Activated B cell treated with CpG ODN at 0.5 μM for 24 hours (primary cell): Measurements from ENCODE around the gene CHCHD6. TPM values are rescaled to one million over a fixed set of nuclear protein-coding genes. Genes with fewer than 3 reads are reported as not detected.

ENCODE experiments used
- ATAC-seq: fragments of 200-7000 bp; cut with Tn5 transposase; one replicate; pipeline ENCODE4 v1.10.0; 2021; ENCODE audit warnings: low read depth, mild to moderate bottlenecking, moderate library complexity
- CTCF ChIA-PET: fragments of 350-600 bp; sonication (Branson Sonifier 250); formaldehyde crosslinking; loops from one replicate; lab custom pipeline; 2021; ENCODE audit warnings: antibody characterized with exemption; lab: Charles Lee
- POLR2A ChIA-PET: fragments of 350-600 bp; sonication (Branson Sonifier 250); formaldehyde crosslinking; loops from one replicate; lab custom pipeline; 2021; ENCODE audit warnings: antibody characterized with exemption; lab: Charles Lee
- DNase-seq: peaks from one replicate; pipeline ENCODE4 v3.0.0; 2022
- H3K27ac Mint-ChIP-seq: one replicate; pipeline ENCODE4 v1.8.0; 2020; ENCODE audit warnings: mixed read lengths
- H3K27me3 Mint-ChIP-seq: one replicate; pipeline ENCODE4 v1.8.0; 2021; ENCODE audit warnings: mixed read lengths
- H3K36me3 Mint-ChIP-seq: one replicate; pipeline ENCODE4 v1.8.0; 2021; ENCODE audit warnings: low read depth, mixed read lengths
- H3K4me1 Mint-ChIP-seq: one replicate; pipeline ENCODE4 v1.8.0; 2021; ENCODE audit warnings: mixed read lengths
- H3K4me3 Mint-ChIP-seq: one replicate; pipeline ENCODE4 v1.8.0; 2020; ENCODE audit warnings: mild to moderate bottlenecking, mixed read lengths
- H3K9me3 Mint-ChIP-seq: one replicate; pipeline ENCODE4 v1.8.0; 2020; ENCODE audit warnings: mixed read lengths
- intact Hi-C: fragments of 100-400 bp; cut with micrococcal nuclease; formaldehyde crosslinking; loops from one replicate; pipeline ENCODE4 v1.15.1; 2024
- total RNA-seq: library from RNA; stranded (reverse); gene quantifications from 2 replicates; pipeline ENCODE4 v1.2.3, GENCODE V29; 2022
- TF ChIP-seq, protein P1 (sequence below): fragments of 200-600 bp; IDR thresholded peaks from one replicate; pipeline ENCODE4 v1.8.0; 2022; ENCODE audit warnings: antibody characterized with exemption, mild to moderate bottlenecking

CHCHD6 gene
- total RNA-seq, 1 donor from 2014 or later, result 10.0 TPM

DNA sequence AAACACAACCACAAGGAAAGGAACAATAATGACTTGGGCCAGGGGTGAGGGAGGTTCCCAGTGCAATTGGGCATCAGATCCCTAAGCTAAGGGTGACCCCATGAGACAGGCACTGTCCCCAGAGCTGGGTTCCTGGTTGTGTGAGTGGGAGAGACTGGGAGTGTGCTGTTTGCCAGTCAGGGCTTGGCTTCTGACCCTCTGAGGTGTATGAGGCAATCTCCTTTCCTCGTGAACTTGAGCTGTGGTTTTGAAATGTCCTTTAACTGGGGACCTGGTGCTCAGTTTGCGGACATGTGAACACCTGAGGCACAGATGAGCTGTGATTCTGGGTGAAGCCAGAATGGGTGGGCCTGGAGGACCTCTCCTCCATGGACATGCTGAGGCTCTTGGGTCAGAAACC lies 220.4 kb downstream of the CHCHD6 start:
- TF ChIP-seq, protein P1, sequence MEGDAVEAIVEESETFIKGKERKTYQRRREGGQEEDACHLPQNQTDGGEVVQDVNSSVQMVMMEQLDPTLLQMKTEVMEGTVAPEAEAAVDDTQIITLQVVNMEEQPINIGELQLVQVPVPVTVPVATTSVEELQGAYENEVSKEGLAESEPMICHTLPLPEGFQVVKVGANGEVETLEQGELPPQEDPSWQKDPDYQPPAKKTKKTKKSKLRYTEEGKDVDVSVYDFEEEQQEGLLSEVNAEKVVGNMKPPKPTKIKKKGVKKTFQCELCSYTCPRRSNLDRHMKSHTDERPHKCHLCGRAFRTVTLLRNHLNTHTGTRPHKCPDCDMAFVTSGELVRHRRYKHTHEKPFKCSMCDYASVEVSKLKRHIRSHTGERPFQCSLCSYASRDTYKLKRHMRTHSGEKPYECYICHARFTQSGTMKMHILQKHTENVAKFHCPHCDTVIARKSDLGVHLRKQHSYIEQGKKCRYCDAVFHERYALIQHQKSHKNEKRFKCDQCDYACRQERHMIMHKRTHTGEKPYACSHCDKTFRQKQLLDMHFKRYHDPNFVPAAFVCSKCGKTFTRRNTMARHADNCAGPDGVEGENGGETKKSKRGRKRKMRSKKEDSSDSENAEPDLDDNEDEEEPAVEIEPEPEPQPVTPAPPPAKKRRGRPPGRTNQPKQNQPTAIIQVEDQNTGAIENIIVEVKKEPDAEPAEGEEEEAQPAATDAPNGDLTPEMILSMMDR, result no peak
- Mint-ChIP-seq H3K9me3 (peaks cover 4% of the 10 kb centered on the region), H3K27ac (no peak overlapping the region), H3K4me1 (no peaks in the 10 kb centered on the region), H3K4me3 (no peak overlapping the region), H3K36me3 (peaks cover 11% of the 10 kb centered on the region), H3K27me3 (peaks cover 17% of the 10 kb centered on the region)
- intact Hi-C loops, result no loop called here
- CTCF ChIA-PET, result no interaction called here
- ATAC-seq (no peak), DNase-seq (no peak)
- POLR2A ChIA-PET, result interaction anchor here (0.7 kb wide), 1 partner anchor 13 kb away, joined by 4 read pairs; no protein-coding TSS in a partner anchor

GRCh38 chr3:126925411-126926171 lies 221.6 kb downstream of the CHCHD6 start:
- TF ChIP-seq, protein P1, result no peak
- H3K4me3 Mint-ChIP-seq, result no peak overlapping the region
- peaks cover 3% of the 10 kb centered on the region for H3K36me3 Mint-ChIP-seq
- intact Hi-C loops, result no loop called here
- POLR2A ChIA-PET, result no interaction called here
- no peaks in the 10 kb centered on the region for H3K4me1 Mint-ChIP-seq
- no peak overlapping the region for H3K27ac Mint-ChIP-seq
- DNase-seq (no peak), ATAC-seq (no peak)
- no peaks in the 10 kb centered on the region for H3K9me3 Mint-ChIP-seq
- CTCF ChIA-PET, result no interaction called here
- peaks cover 13% of the 10 kb centered on the region for H3K27me3 Mint-ChIP-seq

GRCh38 chr3:126926684-126927400 lies 222.8 kb downstream of the CHCHD6 start:
- intact Hi-C loops, result no loop called here
- ChIA-PET POLR2A (interaction anchor here (0.6 to 1.4 kb wide), 2 partner anchors 11 to 28 kb away, joined by 3 read pairs; no protein-coding TSS in a partner anchor), CTCF (interaction anchor here (1.0 kb wide), 1 partner anchor 34 kb away, joined by 3 read pairs; no protein-coding TSS in a partner anchor)
- H3K4me1 Mint-ChIP-seq, result no peaks in the 10 kb centered on the region
- H3K27ac Mint-ChIP-seq, result no peak overlapping the region
- H3K4me3 Mint-ChIP-seq, result no peak overlapping the region
- ATAC-seq (no peak), DNase-seq (no peak)
- H3K27me3 Mint-ChIP-seq, result peaks cover 13% of the 10 kb centered on the region
- no peaks in the 10 kb centered on the region for H3K9me3 Mint-ChIP-seq
- TF ChIP-seq, protein P1, result no peak
- no peaks in the 10 kb centered on the region for H3K36me3 Mint-ChIP-seq

GRCh38 chr3:126927401-126927750 lies 223.3 kb downstream of the CHCHD6 start:
- Mint-ChIP-seq H3K36me3 (no peaks in the 10 kb centered on the region), H3K4me3 (no peak overlapping the region), H3K9me3 (no peaks in the 10 kb centered on the region), H3K27ac (no peak overlapping the region), H3K27me3 (peaks cover 15% of the 10 kb centered on the region), H3K4me1 (no peaks in the 10 kb centered on the region)
- ATAC-seq (no peak), DNase-seq (no peak)
- CTCF ChIA-PET, result interaction anchor here (1.0 kb wide), 1 partner anchor 34 kb away, joined by 3 read pairs; no protein-coding TSS in a partner anchor
- POLR2A ChIA-PET, result interaction anchor here (0.6 to 1.4 kb wide), 2 partner anchors 11 to 27 kb away, joined by 3 read pairs; no protein-coding TSS in a partner anchor
- TF ChIP-seq, protein P1, result no peak
- intact Hi-C loops, result no loop called here

- Mint-ChIP-seq H3K36me3 (peaks cover under 1% of the 10 kb centered on the region), H3K4me3 (no peak overlapping the region), H3K27me3 (peaks cover 12% of the 10 kb centered on the region), H3K4me1 (no peaks in the 10 kb centered on the region), H3K27ac (no peak overlapping the region), H3K9me3 (no peaks in the 10 kb centered on the region)
- ATAC-seq (no peak), DNase-seq (no peak)
- TF ChIP-seq, protein P1, result no peak
- ChIA-PET POLR2A (interaction anchor here (1.4 kb wide), 1 partner anchor 27 kb away, joined by 3 read pairs; no protein-coding TSS in a partner anchor), CTCF (no interaction called here)
- intact Hi-C loops, result no loop called here
Observed at GRCh38 chr3:126927846-126928245, 223.8 kb downstream of the CHCHD6 start.
